ENCODE results near the gene IL26. TPM values are rescaled to one million over a fixed set of nuclear protein-coding genes. Genes with fewer than 3 reads are reported as not detected.

The IL26 gene
- total RNA-seq, 1 donor from 2014 or later: not detected

DNA sequence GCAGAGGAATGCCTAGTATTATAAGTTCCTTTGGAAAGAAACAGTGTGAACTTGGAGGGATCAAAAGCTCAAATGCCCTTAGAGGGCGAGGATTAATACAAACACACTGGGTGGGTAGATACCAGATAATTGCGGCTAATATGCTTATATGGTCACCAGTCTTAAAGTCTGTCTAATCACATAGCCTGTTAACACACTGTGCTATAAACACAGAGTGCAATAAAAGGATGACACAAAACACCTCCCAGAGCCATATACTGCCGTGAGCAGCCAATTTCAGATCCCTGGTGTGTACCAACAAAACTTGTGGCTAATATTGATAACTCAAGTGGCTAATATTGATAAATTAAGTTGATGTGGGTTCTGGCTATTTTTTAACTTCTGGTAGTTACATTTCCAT, 1.7 kb upstream of the IL26 start:
- TF ChIP-seq, protein P1, sequence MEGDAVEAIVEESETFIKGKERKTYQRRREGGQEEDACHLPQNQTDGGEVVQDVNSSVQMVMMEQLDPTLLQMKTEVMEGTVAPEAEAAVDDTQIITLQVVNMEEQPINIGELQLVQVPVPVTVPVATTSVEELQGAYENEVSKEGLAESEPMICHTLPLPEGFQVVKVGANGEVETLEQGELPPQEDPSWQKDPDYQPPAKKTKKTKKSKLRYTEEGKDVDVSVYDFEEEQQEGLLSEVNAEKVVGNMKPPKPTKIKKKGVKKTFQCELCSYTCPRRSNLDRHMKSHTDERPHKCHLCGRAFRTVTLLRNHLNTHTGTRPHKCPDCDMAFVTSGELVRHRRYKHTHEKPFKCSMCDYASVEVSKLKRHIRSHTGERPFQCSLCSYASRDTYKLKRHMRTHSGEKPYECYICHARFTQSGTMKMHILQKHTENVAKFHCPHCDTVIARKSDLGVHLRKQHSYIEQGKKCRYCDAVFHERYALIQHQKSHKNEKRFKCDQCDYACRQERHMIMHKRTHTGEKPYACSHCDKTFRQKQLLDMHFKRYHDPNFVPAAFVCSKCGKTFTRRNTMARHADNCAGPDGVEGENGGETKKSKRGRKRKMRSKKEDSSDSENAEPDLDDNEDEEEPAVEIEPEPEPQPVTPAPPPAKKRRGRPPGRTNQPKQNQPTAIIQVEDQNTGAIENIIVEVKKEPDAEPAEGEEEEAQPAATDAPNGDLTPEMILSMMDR (IDR thresholded peaks at IDR 0.05): no peak
- no peak overlapping the region for H3K27ac ChIP-seq
- no peaks in the 10 kb centered on the region for H3K9me3 ChIP-seq
- no peaks in the 10 kb centered on the region for H3K36me3 ChIP-seq
- intact Hi-C loops (cut with DNase I): no loop called here
- no peak for DNase-seq
- H3K27me3 ChIP-seq: no peaks in the 10 kb centered on the region
- H3K4me3 ChIP-seq: no peak overlapping the region
- ATAC-seq: no peak
- H3K4me1 ChIP-seq: no peaks in the 10 kb centered on the region

DNA sequence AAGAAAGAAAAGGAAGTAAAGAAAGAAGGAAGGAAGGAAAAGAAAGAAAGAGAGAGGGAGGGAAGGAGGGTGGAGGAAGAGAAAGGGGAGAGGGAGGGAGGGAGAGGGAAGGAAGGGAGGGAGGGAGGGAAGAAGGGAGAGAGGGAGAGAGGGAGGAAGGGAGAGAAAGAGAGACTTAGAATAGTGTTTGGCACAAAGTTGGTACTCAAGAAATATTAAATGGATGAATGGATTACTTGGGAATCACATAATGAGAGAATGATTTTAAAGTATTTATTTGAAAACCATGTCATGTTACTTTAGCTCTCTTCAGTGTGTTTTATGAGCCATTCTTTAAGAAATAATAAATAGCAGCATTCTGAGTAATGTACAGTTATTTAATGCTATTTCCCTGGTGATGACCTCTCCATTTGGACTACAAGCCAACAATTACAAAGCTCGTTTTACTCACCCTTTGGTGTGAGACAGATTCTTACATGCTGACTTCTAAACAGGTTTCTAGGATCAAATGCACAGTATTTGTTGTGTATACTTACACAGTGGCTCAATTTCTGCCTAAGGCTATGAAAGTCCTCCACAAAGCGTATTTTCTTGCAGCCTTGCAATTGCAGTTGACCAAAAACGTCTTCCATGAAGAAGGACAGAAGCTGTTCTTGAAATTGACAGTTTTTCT, 861 bp downstream of the IL26 start:
- ATAC-seq: no peak
- Histone ChIP-seq H3K27ac (no peak overlapping the region), H3K9me3 (no peaks in the 10 kb centered on the region), H3K36me3 (no peaks in the 10 kb centered on the region), H3K4me1 (no peaks in the 10 kb centered on the region), H3K27me3 (no peaks in the 10 kb centered on the region), H3K4me3 (no peak overlapping the region)
- TF ChIP-seq, protein P1 (IDR thresholded peaks at IDR 0.05): no peak
- no peak for DNase-seq
- intact Hi-C loops (cut with DNase I): loop anchor here (5.0 kb wide), 1 partner anchor 93 kb away; no protein-coding TSS in a partner anchor

DNA sequence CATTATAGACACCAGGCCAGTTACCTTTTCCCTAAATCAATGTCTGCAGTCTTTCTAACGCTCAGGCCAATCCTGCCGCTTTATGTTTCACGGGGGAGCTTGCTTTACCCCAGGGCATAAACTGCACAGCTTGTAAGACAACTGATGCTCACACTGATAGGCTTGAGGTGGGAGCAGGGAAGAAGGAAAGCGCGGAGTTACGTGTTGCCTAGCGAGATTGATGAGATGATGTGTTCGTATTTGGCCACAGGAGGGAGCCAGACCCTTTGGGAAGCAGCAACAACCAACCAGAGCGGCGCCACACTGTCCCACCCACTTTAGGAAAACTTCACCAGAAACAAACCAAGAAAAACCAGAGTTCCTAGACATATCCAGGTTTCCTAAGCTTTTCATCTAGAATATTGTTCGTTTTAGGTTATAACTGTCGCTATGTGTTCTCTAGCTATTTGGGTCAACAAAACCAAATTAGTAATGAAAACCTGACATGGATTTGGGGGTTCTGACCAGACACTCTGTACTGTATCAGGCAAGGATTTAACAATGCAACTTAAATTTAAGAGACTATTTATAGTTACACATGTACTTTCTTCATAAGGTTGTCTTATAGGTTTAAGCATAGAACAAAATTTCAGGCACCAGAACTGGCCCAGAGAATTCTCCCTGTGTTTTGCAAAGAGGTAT, 2.4 kb downstream of the IL26 start:
- Histone ChIP-seq H3K4me3 (peak overlapping the region; percentile 3), H3K36me3 (no peaks in the 10 kb centered on the region), H3K9me3 (no peaks in the 10 kb centered on the region), H3K27ac (no peak overlapping the region), H3K27me3 (no peaks in the 10 kb centered on the region), H3K4me1 (no peaks in the 10 kb centered on the region)
- ATAC-seq (peak; percentile 100), DNase-seq (peak; percentile 78)
- TF ChIP-seq, protein P1 (IDR thresholded peaks at IDR 0.05): peak; percentile 88
- intact Hi-C loops (cut with DNase I): loop anchor here (5.0 kb wide), 1 partner anchor 94 kb away; no protein-coding TSS in a partner anchor

DNA sequence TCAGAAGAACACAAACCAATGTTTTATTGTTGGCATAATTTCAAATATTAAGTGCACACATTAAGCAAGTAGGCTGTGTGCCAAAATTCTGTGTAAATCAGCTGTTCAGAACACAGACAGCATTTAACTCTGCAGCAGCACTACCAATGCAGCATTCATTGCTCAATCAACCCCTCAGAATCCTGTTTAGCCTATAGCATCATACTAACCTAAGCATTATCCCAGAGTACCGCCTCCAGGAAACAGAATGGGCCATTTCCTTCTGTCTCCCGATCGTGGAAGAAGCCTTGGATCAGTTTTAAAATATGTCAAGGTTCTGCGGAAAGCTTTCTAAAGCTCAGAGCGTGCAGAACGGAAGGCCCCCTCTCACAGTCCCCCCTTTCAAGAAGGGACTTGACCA, 3.3 kb downstream of the IL26 start:
- H3K4me3 ChIP-seq: peak overlapping the region; percentile 3
- DNase-seq: no peak
- H3K27ac ChIP-seq: no peak overlapping the region
- H3K9me3 ChIP-seq: no peaks in the 10 kb centered on the region
- no peaks in the 10 kb centered on the region for H3K4me1 ChIP-seq
- ATAC-seq: no peak
- TF ChIP-seq, protein P1 (IDR thresholded peaks at IDR 0.05): no peak
- H3K27me3 ChIP-seq: peaks cover 4% of the 10 kb centered on the region
- no peaks in the 10 kb centered on the region for H3K36me3 ChIP-seq
- intact Hi-C loops (cut with DNase I): loop anchor here (5.0 kb wide), 1 partner anchor 95 kb away; no protein-coding TSS in a partner anchor

DNA sequence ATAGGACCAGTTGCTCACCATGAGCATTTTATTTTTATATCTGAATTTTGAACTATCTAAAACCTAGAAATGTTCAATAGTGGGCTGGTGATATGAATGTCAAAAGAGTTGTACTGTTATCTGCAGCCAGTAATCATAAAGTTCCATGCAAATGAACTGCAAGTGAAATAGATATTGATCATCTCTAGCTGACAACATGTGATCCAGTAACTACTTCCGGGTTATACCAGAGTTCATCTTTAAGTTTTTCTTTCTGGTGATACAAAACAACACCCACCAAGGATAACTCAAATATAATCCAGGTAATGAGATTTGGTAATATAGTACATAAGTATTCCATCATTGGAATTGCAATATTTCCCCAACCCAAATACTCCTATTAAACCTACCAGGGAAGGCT, 4.1 kb downstream of the IL26 start:
- Histone ChIP-seq H3K27me3 (peaks cover 10% of the 10 kb centered on the region), H3K9me3 (no peaks in the 10 kb centered on the region), H3K4me3 (no peak overlapping the region), H3K36me3 (no peaks in the 10 kb centered on the region), H3K4me1 (no peaks in the 10 kb centered on the region), H3K27ac (no peak overlapping the region)
- TF ChIP-seq, protein P1 (IDR thresholded peaks at IDR 0.05): no peak
- no peak for DNase-seq
- no peak for ATAC-seq
- intact Hi-C loops (cut with DNase I): loop anchor here (5.0 kb wide), 1 partner anchor 96 kb away; no protein-coding TSS in a partner anchor

Data from upper lobe of right lung (tissue), 1 donor.